Measurements from ENCODE around the gene GALNT18.

The GALNT18 gene

DNA sequence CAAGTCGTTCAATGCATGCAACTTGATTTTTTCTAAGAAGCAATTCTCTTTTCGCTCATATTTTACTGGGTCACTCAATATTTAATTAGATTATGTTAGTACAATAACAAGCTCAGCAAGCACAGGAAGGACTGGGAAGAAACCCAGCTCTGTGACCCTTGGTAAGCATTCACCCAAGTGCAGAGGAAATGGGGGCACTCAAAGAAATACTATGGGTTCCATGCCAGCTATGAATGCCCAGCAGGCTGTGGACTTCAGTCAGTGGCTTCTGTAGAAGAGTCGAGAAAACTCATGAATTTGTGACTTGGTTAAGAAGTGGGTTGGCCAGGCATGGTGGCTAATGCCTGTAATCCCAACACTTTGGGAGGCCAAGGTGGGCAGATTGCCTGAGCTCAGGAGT lies 123.6 kb downstream of the GALNT18 start:
- no peak for DNase-seq (ENCODE audit: low spot score)

DNA sequence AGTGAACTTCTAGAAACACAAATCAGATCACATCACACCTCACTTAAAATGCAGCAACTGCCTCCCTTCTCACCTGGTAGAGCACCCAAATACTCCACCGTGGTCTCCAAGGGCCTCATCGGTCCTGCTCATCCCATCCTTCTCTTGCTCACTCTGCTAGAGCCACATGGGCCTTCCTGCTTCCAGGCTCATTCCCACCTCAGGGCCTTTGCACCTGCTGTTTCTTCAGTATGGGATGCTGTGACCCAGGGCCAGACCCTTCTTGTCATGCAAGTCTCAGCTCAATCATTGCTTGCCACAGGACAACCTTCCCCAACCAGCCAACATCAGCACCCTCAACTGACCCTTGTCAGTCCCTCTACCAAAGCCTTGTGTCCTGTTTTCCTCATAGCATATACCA lies 124.9 kb downstream of the GALNT18 start:
- DNase-seq (ENCODE audit: low spot score), result no peak

DNA sequence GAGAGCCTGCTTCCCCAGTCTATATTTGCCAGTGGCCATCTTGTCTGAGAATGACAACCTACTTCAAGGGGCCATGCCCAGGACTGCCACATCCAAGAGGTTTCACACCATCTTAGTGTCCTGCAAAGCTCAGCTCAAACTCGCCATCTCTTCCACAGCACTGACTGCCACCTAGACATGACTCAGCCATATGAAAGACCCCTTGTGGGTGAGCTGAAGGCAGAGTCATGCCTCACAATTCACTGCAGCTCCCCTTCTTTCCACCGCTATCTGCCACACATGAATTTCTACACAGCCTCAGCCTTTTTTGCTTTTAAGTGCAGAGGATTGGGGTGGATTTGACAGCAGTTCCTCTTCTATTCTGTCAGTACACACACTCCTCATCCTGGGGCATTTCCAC lies 127.5 kb downstream of the GALNT18 start:
- DNase-seq (ENCODE audit: low spot score), result no peak

GRCh38 chr11:11493698-11494097 lies 128.1 kb downstream of the GALNT18 start:
- DNase-seq (ENCODE audit: low spot score), result no peak

GRCh38 chr11:11491589-11491988 lies 130.2 kb downstream of the GALNT18 start:
- no peak for DNase-seq (ENCODE audit: low spot score)

DNA sequence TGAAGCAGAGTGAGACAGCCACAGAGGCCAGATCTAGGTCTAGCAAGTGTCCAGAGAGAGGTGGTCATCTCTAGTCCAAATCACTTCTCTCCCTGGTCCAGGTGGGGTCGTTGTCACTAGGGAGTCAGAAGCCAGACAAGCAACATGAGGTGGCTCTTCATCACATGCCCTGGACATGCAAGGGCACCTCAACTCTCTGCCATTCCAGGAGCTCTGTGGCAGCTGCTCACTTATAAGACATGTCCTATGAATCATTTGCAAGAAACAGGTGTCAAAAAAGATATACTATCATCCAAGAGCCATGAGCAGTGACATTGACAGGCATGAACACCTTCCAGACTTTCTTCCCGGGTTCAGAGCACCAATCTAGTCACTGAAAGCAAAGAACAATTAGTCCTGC lies 130.8 kb downstream of the GALNT18 start:
- DNase-seq (ENCODE audit: low spot score), result no peak

DNA sequence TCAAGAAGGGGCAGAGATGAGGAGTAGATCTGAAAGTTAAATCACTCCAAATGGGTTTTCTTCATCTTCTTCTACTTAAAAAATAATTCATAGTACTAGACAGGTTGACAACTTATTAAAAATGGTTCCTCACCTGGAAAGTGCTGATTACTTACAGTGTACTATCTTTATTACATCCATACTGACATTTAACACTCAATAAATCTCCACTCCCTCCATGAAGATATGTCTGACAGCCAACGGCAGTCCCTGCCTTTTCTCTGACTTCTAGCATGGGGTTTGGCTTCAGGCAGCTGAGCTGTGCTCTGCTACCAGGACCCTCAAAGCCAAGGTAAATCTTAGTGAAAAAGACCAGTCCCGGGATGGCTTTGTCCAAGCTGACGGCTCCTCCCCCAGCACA lies 135.4 kb downstream of the GALNT18 start:
- no peak for DNase-seq (ENCODE audit: low spot score)

GRCh38 chr11:11486002-11486401 lies 135.8 kb downstream of the GALNT18 start:
- DNase-seq (ENCODE audit: low spot score), result no peak

GRCh38 chr11:11483627-11484026 lies 138.2 kb downstream of the GALNT18 start:
- no peak for DNase-seq (ENCODE audit: low spot score)

DNA sequence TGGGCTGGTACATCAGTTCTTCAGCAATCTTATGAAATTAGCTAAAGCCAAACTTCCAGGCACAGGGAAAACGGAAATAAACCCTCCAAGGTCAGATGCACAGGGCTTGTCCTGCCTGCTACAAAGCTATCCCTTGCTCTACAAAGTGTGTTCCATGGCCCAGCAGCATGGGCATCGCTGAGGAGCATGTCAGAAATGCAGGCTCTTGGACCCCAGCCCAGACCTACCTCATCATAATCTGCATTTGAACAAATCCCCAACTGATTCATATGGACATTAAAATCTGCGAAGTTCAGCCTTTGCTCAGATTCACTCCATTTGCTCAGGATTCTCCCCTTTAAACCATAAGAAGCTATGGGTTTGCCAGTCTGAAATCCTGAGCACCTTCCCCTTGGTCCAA lies 139.1 kb downstream of the GALNT18 start:
- no peak for DNase-seq (ENCODE audit: low spot score)

DNA sequence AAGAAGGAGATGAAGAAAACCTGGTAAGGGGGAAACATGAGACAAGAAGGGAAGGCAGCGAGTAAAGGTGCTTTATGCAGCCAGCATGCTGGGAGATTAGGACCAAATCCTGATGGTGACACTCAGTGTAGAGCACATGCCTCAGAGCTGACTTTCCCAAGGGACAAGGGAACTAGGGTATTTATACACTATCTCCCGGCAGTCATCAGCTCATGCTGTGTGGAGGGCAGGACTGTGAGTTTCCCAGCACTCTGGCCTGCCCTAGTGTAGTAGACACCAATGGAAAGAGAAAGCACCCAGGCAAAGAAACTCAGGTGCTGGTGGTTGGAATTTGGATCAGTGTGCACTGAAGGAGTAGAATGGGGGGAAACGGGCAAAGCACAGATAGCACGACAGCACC lies 140.4 kb downstream of the GALNT18 start:
- no peak for DNase-seq (ENCODE audit: low spot score)

- no peak for DNase-seq (ENCODE audit: low spot score)
Observed at GRCh38 chr11:11480971-11481370, 140.8 kb downstream of the GALNT18 start.

DNA sequence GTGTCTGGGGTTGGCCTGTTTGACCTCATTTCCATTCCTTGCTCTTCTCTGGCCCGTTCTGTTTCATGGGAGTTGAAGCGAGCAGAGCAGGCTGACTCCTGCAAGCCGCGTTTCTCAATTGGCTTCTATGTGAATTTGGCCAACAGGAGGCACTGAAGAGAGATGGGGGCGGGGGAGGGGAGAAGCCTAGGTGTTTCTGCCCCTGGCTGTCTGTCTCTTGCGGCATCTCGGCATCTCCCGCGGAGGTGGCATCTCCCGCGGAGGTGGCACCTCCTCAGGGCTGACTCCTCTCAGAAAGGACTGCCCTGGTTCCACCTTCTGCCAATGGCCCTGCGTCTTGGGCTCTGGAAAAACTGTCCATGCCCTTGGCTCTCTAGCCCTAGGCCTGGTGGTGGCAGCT lies 143.1 kb downstream of the GALNT18 start:
- DNase-seq (ENCODE audit: low spot score), result no peak

- DNase-seq (ENCODE audit: low spot score), result no peak
Observed at GRCh38 chr11:11477695-11478420, 143.9 kb downstream of the GALNT18 start.

DNA sequence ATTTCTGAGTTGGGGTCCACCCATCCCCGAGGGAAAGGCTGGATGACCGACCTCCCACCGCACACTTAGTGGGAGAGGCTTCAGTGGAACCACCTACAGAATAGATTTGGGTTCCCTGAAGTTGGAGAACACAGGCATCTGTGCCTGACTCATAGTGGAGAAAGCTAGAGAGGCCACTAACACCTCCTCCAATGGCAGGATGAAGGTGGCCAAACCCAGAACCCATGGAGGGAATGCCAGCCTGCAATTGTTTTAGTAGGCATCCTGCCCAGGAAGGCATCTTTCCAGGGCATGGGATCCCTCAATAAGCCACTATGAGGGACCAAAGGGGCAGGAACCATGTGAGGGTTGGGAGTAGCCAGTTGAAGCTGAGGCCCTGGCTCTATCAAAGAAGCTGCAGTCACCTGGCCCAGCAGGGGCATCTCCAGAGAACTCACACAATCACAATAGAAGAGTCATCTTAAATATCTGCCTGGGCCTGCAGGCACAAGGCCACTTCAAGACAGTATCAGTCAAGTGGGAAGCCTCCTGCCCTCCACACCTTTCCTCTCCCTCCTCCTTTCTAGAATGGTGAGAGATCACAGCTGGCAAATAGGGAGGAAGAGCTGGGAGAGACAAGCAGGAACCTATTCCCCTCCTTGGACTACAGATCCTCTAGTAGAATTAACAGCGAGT lies 144.7 kb downstream of the GALNT18 start:
- DNase-seq (ENCODE audit: low spot score), result no peak

- no peak for DNase-seq (ENCODE audit: low spot score)
Observed at GRCh38 chr11:11476499-11476898, 145.3 kb downstream of the GALNT18 start.

- no peak for DNase-seq (ENCODE audit: low spot score)
Observed at GRCh38 chr11:11472106-11472505, 149.7 kb downstream of the GALNT18 start.

DNA sequence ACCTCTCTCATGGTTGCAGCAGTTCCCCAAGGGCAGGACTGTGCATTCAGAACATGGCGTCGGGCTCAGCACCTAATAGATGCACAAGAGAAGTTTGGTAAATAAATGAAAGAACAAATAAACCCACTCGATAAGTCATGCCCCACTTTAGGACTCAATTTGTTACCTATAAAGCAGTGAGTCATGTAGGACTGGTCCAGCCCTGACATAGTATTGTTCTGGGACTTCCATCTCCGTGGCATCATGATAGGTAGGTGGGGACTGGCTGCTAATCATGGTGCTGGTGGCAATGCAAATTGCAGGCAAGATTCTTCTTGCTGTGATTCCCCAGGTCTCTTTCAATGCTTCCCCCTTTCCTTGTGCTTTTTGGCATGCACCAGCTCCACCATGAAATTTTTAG lies 150.6 kb downstream of the GALNT18 start:
- DNase-seq (ENCODE audit: low spot score), result no peak

GRCh38 chr11:11468954-11469353 lies 152.9 kb downstream of the GALNT18 start:
- no peak for DNase-seq (ENCODE audit: low spot score)

DNA sequence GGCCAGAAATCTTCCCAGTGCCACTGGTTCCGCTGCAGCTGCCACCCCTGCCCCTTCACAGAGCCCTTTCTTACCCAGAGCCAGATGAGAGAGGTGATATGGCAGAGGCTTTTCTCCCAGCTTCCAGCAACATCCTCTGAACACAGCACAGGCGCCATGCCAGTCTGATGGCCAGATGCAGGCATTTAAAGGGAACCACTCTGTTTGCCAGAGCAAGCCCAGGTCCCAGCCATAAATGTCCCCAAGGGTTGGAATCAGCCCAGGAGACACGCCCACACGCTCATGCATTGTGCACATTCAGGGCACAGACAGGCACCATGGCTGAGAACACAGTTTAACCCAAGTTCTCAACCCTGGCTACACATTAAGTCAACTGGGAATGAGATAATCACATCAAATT lies 154.5 kb downstream of the GALNT18 start:
- no peak for DNase-seq (ENCODE audit: low spot score)

DNA sequence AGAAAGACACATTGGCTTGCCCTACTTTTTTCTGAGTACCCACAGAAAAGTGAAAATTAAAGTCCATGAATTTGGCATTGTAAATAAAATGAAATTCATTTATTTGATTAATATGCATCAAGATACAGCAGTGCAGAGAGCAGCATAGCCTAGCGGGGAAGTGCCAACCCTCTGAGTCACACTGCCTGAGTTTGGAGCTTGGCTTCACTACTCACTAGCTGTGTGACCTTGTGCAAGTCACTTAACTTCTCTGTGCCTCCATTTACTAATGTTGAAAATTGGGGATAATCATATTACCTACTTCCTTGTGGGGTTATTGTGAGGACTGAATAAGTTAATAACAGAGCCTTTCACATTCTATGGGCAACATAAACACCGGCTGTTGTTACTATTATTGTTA lies 157.2 kb downstream of the GALNT18 start:
- DNase-seq (ENCODE audit: low spot score), result no peak

DNA sequence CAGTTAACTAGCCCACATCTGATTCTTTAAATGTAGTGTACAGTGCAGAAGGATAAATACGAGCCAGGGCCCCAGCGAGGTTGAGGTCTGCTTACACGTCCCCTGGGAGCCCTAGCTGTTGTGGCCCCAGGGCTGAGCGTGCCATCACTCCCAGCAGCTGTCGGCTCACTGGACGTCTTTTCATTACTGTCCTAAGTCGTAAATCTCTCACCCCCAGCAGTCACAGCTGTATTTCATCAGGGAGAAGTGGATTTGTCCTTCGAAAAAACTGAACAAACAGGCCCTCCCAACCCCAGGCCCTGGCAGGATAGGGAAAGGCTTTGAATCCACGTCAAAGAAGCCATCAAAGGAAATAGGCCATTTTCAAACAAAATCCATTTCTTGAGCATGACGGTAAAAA lies 158.4 kb downstream of the GALNT18 start:
- DNase-seq (ENCODE audit: low spot score), result no peak

DNA sequence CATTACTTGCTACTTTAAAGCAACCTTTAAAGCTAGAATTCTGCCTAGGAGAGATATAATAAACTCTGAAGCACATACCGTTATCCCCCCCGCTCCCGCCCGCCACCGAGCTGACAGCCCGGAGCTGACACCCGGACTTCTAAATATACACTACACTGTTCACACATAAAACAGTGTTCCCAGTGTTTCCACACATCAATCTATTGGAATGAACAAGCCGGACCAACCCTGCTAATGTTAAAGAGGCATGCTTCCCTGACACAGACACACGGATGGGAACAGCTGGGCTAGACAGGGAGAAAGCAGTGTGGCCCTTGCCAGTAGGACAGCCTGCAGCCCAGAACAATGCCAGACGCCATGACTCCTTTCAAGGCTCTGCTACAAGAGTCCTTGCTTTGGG lies 160.3 kb downstream of the GALNT18 start:
- DNase-seq (ENCODE audit: low spot score), result no peak

DNA sequence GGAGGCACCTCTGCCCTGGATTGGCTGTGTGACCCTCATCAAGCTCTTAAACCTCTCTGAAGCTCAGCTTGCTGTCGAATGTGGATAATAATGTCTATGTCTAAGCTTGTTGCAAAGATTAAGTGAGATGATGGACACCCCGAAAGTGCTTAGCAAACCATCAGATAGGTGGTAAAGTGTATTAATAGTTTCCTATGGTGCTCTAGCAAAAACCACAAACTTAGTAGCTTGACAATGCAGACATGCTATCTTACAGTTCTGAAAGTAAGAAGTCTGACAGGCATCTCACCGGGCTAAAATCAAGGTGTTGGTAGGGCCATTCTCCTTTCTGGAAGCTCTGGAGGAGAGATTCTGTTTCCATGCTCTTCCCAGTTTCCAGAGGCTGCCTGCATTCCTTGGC lies 162.2 kb downstream of the GALNT18 start:
- no peak for DNase-seq (ENCODE audit: low spot score)
